GM10266 (cell line): ENCODE measurements around the gene FAM111A.

Experiments used
- DNase-seq: peaks from one replicate; pipeline ENCODE4 v3.0.0; 2012; ENCODE audit errors: extremely low spot score
- CTCF ChIP-seq: IDR thresholded peaks from 2 replicates; pipeline ENCODE4 v1.5.1; 2012; ENCODE audit warnings: mild to moderate bottlenecking, low read depth; ENCODE audit not compliant: control insufficient read depth, insufficient read depth; ENCODE audit errors: missing control alignments

Gene FAM111A

GRCh38 chr11:59189986-59190385 lies 47.3 kb downstream of the FAM111A start:
- no peak for DNase-seq
- no peak for TF ChIP-seq CTCF

- DNase-seq, result no peak
- TF ChIP-seq CTCF, result no peak
Measured at GRCh38 chr11:59191095-59191494, 48.4 kb downstream of the FAM111A start.

GRCh38 chr11:59191890-59192289 lies 49.2 kb downstream of the FAM111A start:
- no peak for DNase-seq
- TF ChIP-seq CTCF, result no peak

GRCh38 chr11:59192446-59193020 lies 49.9 kb downstream of the FAM111A start:
- no peak for DNase-seq
- no peak for TF ChIP-seq CTCF

GRCh38 chr11:59193587-59194130 lies 51.0 kb downstream of the FAM111A start:
- TF ChIP-seq CTCF, result no peak
- DNase-seq, result no peak

- no peak for TF ChIP-seq CTCF
- DNase-seq, result no peak
Measured at GRCh38 chr11:59195586-59195985, 52.9 kb downstream of the FAM111A start.

GRCh38 chr11:59196777-59197176 lies 54.1 kb downstream of the FAM111A start:
- DNase-seq, result no peak
- TF ChIP-seq CTCF, result no peak
